GM19372 (cell line): ENCODE measurements around the gene VTI1A.
"Not testable (repeated sequence)": the region's sequence is repeated elsewhere in the genome, so short reads cannot be mapped to it uniquely, and the experiment has no call there.

Experiments used
- ATAC-seq: cut with Tn5 transposase; IDR thresholded peaks from one replicate; pipeline ENCODE4 v1.9.1; 2021; ENCODE audit warnings: mild to moderate bottlenecking, low read depth, moderate library complexity; ENCODE audit not compliant: unreplicated experiment

VTI1A gene

DNA sequence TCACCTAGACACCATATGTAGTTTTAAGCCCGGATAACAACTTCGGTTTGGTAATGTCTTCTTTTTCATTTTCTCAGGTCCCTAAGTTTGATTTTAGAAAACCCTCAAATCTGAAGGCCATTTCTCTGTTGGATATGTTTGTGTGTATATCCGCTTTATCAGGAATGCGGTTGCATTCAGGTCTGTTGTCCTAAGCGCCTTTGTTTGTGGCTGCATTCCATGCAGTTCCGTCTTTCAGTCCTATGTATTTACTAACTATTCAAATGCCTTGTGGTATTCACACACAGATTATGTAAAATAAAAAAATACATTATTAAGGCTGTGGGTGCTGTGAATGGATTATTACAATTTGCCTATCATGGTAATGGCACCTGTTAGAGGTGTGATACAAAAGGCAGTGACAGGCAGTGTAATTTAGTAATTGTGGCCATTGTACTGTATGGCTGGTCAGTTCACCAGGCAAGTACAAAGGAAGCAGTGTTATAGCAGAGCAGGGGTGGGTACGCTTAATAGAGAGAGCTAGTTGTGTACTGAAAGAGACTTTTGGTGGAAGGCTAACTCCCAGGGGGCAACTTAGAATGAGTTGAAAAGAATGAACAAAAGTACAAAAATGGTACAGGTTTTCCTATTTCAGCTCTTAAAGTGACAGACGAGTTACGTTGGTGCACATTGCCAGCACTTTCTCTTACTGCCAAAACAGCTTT lies 136.4 kb downstream of the VTI1A start:
- no peak for ATAC-seq

DNA sequence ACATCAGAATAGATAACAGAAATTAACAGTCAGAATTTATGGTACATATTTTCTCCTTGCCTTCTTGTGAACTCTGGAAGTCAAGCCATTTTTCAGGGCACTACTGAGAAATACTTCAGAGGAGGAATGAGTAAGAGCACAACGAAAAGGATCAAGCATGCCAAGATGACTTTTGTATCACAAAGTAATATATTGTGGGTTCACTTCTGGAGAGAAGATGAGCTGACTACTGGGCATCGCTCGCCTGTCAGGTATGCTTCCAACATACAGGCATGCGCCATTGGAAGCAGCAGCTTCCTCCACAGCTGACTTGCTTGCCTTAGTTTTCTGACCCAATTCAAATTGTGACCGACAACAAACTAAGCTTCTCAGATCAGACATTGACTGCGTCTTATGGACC lies 137.3 kb downstream of the VTI1A start:
- no peak for ATAC-seq

DNA sequence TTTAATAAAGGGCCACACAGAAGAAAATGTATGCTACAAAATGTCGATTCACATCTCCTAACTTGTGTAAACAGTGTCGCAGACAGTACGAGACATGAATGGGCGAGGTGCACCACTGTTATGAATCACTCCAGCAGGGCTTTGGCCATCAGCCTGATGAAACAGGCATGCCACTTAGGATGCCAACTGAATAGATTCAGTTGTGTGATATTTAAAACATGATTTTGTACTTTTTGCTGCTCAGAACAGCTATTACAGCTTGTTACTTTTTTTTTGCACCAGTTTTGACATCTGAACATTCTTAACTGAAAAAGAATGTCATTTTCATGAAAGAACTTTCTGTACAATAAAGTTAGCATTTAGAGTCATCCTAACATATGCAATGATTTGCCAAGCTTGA lies 138.1 kb downstream of the VTI1A start:
- ATAC-seq, result no peak

DNA sequence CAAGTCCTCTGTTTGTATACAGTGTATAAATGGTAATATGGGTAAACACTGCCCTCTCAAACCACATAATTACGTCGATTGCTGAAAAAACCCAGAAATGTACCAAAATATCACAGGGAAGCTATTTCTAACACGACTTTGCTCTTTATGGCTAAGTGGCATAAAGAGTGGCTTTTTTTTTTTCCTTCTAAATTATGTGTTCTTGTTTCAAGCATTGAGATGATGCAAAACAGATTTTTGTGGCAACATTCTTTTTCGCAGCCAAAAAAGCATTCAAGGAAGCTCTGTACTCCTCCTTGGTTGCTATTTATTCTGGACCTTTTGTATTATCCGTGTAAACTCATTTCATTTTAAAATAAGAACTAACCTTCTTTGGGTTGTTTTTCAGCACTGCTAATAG lies 138.9 kb downstream of the VTI1A start:
- ATAC-seq, result no peak

DNA sequence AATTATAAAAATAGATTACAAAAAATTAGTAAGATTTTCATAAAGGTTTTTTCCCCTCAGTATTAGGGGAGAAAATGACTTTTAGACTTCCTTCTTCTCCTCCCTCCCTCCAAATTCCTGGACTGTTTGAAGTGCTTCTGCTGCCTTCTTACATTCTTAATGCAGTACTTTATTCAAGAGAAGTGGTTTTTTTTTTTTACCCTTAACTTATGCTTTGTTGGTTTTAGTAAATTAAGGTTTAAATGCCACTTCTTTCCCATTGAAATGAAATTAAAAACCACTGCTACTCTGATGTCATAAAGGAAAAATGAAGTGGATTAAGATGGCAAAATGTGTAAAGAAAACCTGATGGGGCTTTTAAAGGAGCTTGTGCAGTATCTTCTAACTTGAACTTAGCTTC lies 140.7 kb downstream of the VTI1A start:
- ATAC-seq, result no peak

DNA sequence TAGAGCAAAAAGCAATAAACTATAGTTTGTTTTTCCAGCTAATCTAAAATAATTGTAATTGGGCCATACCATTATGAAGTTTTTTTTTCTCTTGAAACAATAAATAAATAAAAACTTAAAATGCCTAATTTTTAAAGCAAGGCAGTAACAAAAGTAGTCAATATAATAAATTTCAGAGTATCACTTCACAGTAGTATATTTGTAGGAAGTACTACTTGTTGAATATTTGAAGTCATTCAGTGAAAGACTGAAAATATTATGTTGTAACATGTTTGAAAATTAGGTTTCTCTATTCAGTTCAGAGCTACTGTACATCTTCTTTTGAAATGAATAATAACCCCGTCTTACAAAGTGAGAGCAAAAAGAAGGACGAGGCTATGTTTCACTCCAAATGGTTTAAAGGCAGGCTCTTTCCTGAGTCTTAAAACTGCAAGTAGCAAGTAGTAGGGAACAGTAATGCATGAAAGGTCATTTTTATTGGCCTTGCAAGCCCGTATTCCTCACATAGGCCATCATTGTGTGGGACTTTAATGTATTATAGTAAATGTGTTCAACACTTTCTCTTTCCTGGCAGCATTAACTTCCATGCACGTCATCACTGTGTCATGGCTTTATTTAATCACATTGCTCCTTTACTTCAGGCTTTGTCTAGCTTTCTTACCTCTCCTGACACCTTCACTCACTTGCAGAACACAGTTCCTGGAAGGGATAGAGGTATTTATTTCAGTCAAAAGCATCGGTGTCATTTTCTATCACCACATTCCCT lies 141.4 kb downstream of the VTI1A start:
- ATAC-seq, result no peak

DNA sequence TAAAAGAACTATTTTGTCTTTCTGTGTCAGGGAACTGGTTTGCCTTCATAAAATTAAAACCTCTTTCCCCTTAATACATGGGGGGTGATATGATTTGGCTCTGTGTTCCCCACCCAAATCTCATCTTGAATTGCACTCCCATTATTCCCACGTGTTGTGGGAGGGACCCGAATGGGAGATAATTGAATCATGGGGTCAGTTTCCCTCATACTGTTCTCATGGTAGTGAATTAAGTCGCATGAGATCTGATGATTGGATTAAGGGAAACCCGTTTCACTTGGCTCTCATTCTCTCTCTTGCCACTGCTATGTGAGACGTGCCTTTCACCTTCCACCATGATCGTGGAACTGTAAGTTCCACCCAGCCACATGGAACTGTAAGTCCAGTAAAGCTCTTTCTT lies 142.1 kb downstream of the VTI1A start:
- ATAC-seq, result no peak

DNA sequence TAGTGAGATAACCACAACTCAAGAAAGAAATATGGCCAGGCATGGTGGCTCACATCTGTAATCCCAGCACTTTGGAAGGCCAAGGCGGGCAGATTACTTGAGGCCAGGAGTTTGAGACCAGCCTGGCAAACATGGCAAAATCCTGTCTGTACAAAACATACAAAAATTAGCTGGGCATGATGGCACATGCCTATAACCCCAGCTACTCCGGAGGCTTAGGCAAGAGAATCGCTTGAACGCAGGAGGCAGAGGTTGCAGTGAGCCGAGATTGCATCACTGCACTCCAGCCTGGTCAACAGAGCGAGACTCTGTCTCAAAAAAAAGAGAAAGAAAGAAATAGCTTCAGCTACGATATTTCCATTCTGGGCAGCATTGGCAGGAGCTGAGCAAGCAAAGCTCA lies 143.8 kb downstream of the VTI1A start:
- ATAC-seq, result not testable (repeated sequence)

DNA sequence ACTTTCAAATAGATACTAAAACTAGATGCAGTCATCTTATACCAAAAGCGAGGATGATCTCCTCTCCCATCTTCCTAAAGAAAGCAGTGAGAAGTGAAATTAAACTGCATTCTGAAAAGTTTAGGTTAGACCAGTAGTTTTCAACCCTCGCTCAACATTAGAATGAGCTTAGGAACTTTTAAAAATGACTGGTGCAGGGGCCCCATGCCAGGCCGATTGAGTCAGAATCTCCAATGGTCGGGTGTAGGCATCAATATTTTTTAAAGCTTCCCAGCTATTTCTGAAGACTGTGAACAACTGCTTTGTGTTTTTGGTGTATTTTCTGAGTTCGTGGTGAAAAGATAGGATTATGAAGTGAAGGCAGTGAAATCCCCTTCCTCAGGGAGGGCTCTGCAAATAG lies 146.0 kb downstream of the VTI1A start:
- no peak for ATAC-seq

DNA sequence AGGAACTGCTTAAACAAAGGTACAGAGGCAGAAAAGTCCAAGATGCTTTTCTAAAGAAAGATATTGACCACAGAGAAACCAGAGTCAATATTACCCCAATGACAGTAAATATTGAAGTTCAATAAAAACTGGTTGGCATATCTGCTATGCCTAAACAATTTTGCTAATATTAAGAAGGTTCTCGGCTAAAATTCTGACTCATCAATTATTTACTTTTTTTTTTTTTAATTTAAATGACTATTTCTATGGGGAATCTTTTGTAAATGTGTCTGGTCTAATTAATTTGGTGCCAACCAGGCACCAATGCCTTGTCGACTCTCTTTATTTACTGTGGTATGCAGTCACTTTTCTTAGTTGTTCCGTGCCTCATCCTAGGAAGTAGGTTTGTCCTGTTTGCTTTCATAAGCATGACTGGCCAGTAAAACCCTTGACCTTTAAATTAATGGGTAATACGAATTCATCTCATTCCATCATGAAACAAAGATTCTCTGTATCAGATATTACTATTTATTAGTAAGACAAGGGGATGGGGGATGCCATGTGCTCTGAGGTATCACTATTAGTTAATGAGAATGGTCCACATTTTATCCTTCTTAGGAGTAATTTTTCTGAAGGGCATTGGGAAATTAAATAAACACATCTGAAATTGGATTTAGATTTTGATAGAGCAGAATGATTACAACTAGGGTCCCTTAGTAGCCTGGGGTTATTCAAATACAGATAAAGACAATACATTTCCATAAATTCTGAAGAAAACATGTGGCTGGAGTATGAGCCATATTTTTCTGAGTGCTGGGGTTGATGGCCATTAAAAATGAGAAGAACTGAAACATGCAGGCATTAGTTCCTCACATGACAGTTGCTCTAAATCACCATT lies 154.4 kb downstream of the VTI1A start:
- no peak for ATAC-seq

DNA sequence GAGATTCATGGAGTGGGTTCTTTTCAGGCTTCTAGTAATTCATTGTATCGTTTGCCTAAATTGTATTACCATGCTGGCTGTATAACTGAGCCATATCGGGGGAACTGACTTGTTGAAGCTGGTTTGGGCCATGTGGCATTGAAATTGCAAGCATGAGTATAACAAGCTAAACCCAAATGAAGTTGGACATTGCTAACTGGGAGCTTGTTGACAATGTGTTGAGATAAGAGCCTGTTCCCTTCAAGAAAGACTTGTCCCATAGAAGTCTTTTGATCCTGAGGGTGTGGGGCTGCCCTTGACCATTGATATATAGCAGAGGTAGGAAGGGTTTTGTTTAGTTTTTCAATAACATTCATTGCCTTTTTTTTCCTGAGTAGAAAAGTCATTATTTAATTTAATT lies 156.0 kb downstream of the VTI1A start:
- ATAC-seq, result no peak

DNA sequence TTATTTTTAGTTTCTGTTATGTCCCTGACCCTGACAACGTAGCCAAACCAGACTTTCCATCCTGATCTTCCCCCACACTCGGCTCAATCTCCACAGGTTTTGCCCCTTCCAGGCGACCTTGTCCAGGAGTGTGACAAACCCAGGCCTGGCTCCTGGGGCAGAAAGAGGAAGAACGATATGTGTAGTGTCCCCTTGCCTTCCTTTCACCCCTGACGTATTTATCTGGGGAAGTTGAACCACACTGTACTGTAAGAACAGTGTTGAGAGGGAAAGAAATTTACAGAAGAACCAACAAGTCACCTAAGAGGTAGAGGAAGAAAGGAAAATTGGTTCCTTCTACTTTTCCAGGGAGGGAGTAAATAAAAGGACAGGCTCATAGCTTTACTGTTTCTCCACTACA lies 158.0 kb downstream of the VTI1A start:
- ATAC-seq, result no peak

DNA sequence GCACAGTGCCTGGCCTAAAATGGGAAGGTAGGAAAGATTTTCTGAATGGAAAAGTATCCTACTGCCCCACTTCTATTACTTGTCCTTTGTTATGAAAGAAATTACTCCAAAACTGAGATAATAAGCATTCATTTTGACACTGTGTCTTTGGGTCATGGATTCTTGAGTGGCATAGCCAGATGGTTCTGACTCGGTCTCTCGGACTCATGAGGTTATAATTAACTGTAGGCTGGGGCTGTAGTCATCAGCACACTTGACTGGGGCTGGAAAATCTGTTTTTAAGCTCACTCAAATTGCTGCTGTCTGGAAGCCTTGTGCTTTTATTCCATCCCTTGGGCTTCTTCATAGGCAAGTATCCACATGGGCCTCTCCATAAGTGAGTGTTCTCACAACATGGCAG lies 160.5 kb downstream of the VTI1A start:
- no peak for ATAC-seq

DNA sequence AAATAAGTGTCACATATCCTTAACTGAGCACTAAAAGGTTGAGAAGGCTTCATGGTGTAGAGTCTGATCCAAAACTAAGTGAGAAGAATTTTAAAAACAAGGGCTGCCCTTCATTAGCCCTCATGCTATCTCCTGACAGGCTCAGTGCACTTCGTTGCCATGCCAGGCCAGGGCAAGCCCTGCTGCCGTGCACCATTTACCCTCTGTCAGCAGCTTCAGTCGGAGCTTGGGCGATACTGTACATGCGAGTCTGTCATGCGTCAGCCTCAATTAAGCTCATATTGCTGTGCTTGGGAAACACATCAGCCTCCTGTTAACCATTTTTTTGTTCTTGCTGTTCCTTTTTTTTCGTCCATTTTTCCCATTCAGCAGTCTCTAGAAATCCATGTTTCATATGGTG lies 166.6 kb downstream of the VTI1A start:
- ATAC-seq, result no peak

DNA sequence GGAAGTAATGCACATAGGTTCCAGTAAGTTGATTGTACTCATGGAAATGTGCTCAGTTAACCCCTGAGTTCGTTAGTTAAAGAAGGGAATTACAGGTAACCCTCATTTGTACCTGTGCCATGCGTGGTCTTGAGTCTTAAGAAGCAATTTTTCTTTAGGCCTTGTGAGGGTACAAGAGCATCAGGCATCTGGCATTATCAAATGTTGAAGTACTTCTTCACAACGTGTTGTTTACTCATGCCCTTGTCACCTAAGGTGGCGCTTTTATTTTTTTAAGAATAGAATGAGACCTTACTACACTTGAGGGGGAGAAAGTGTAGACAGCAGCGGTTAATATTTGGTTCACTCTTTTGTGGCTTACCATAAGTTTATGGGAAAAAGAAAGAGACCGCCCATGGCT lies 167.1 kb downstream of the VTI1A start:
- ATAC-seq, result no peak

DNA sequence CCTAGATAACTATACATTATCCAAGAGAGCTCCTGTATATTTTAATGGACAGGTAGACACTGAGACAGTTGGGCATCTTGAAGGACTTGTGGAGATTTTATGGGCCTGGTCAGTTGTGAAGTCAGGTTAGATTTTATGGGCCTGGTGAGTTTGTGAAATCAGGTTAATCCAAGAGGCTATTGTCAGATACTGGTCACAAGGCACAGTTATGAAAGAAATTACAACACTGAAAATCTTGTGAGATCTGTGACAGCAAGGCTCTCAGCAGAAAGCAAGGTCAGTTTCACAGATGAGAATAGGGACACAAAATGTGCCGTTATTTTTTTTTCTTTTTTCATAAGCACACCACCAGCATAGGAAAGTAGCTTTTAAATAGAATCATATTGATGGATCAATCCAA lies 167.6 kb downstream of the VTI1A start:
- ATAC-seq, result no peak

DNA sequence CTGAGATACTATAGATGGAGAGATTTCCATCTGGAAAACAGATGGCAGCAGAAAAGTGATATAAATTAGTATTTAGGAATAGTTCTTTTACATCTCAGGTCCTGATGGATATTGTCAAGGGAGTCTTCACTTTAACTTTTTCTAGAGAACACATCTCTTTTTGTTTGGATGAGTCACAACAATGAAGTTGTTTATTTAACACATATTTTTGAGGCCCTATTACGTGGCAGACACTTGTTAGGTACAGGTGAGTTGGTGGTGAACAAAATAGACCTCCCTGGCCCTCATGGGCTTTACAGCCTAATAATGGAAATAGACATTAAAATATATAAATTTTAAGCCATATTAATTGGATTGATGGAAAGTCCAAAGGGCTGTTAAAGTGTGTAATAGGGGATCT lies 168.3 kb downstream of the VTI1A start:
- no peak for ATAC-seq

DNA sequence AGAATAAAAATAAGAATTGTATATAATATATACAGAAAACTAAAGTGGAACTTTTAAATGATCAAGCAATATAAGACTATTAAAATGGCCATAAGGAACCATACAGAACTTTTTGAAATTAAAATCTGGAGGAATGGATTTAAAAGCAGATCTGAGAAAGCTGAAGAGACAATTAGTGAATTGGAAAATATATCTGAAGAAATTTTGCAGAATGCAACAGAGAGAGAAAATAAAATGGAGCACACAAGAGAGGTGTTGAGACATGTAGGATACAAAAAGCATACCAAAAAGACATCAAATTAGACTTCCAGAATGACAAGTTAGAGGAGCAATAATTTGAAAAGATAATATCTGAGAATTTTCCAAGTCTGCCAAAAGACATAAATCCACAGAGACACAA lies 169.6 kb downstream of the VTI1A start:
- no peak for ATAC-seq

DNA sequence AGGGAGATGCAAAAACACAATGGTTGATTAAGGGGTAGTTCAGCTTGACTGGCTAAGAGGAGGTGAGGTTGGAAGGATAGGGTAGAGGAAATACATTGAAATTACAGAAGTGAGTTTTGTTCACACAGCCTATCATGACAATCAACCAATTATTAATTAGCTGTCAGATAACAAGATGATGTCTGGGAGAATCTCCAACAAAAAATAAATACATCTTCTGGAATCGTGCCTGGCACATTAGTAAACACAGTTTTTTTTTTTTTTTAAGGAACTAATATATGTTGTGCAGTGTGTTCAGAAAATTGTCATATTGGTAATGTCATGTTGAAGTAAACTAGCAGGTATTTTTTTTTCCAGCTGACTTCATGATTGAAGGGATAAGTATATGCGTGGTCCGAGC lies 171.8 kb downstream of the VTI1A start:
- no peak for ATAC-seq

DNA sequence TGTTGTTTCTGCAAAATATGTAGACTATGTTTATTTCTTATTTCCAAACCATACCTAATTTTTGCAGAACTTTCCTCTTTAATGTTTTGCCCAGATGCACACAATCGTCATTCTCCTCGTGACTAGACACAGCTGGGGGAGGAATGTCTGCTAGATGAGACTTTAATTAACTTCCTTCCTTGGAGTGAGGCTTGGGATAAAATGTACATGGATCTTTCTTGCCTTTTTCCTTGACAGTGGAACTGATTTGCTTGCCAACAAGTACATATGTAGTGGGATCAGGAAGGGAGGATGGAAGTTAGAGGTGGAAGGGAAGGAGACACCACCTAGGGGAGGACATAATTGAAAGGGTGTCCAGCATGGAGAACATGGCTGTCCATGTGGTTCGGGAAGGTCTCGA lies 172.5 kb downstream of the VTI1A start:
- no peak for ATAC-seq

DNA sequence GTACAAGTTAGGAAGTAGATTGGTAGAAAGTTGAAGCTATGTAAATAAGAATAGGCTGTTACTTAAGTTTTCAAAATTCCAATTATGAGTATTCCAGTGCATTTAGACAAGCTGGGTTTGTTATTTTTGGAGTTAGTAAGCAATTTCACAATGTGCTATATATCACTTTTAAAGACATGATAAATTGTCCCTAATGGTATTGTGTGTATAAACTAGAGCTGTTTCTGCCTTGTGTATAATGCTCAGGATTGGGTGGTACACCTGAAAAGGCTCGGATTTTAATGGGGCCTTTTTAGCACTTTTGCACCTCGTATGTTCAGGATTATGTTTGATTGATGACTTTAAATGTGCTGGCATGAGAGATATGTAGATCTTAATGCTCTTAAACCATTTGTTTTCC lies 175.8 kb downstream of the VTI1A start:
- ATAC-seq, result no peak
